ENCODE measurements around the gene RGS19. TPM values are rescaled to one million over a fixed set of nuclear protein-coding genes. Genes with fewer than 3 reads are reported as not detected.

RGS19 gene
- total RNA-seq, 4 donors from 2014 or later, result 14.8 to 18.4 (median 16.2) TPM

GRCh38 chr20:64102647-64103354 lies 23.5 kb upstream of the RGS19 start:
- Histone ChIP-seq H3K27me3 (peaks cover 70% of the 10 kb centered on the region), H3K4me1 (peaks cover 14% of the 10 kb centered on the region), H3K4me3 (peak overlapping the region; percentile 46), H3K27ac (no peak overlapping the region), H3K9me3 (no peaks in the 10 kb centered on the region), H3K36me3 (no peaks in the 10 kb centered on the region)
- no peak for TF ChIP-seq EP300 (IDR thresholded peaks at IDR 0.05)
- TF ChIP-seq POLR2AphosphoS5 (IDR thresholded peaks at IDR 0.05), result no peak
- TF ChIP-seq CTCF (IDR thresholded peaks at IDR 0.05), result no peak
- no peak for TF ChIP-seq POLR2A (IDR thresholded peaks at IDR 0.05)
- no peak for DNase-seq (ENCODE audit: low spot score in 2 of 2)
- WGBS, result 61% methylated on average over 8 of the region's 30 CpGs

DNA sequence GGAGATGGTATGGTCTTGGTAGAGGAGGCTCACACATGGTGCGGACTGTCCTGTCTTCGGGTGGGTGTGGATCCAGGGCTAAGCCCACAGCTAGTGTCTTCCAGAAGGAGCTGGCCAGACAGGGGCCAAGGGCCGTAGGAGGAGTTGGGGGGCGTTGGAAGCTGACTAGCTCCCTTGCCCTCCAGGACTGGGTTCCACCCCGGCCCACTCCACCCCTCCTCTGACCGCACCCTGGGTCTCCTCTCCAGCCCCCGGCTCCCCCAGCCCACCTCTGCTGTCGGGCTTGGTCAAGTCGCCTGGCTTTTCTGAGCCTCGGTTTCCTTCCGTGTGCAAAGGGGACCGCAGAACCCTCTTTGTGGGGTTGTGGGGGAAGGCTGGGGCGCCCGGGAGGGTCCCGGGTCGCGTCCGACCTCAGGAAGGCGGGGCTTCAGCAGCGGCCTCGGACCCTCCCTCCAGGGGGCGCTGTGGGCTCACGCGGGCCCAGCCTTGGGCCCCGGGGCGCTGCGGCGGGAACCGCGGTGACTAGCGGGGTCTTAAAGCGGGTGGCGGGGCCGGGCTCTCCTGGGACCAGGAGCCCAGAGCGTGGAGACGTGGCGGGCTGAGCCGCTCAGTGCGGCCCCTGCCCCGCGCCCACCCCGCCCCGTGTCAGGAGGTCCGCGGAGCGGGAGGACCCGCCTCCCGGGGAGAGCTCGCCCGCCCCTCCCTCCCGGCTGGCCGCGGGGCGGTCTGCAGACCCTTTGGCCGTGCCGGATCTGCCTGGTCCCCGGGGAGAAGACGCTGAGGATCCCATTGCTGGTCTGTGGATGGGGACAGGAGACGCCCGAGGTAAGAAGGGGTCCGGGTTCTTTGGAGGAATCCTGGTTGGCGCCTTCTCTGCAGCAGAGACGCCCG lies 22.7 kb upstream of the RGS19 start:
- TF ChIP-seq EP300 (IDR thresholded peaks at IDR 0.05) (no peak), CTCF (IDR thresholded peaks at IDR 0.05) (peak; percentile 6 to 76), POLR2AphosphoS5 (IDR thresholded peaks at IDR 0.05) (no peak)
- H3K27me3 ChIP-seq, result peaks cover 67% of the 10 kb centered on the region

DNA sequence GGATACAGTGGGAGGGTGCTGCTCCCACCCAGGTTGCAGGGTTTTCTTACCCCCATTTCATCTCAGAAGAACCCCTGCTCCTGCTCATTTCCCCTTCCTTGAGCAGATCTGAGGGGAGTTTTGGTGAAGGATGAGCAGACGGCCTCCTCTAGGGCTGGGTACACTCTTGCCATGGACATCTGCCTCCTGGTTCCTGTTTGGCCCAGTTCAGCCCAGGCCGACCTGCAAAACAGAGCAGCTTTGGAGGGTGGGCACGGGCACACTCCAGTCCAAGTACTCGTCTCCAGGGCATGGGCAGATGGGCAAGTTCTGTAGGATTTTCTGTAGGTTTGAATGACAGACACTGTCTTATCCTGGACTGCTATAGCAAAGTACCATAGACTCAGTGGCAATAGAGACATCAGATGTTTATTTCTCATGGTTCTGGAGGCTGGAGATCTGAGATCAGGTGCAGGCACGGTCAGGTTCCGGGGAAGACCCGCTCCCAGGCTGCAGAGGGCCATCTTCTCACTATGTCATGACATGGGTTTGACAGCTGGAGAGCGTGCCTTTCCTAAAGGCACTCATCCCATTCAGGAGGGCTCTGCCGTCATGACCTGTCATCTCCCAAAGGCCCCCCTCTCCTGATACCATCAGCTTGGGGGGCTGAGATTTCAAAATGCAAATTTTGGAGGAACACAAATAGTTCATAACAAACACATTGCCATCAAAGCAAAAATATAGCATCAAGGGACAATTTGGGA lies 21.8 kb upstream of the RGS19 start:
- TF ChIP-seq POLR2A (IDR thresholded peaks at IDR 0.05) (no peak), CTCF (IDR thresholded peaks at IDR 0.05) (no peak), POLR2AphosphoS5 (IDR thresholded peaks at IDR 0.05) (no peak), EP300 (IDR thresholded peaks at IDR 0.05) (no peak)
- Histone ChIP-seq H3K27me3 (peaks cover 58% of the 10 kb centered on the region), H3K4me1 (peaks cover 14% of the 10 kb centered on the region), H3K9me3 (no peaks in the 10 kb centered on the region), H3K4me3 (no peak overlapping the region), H3K36me3 (no peaks in the 10 kb centered on the region), H3K27ac (no peak overlapping the region)
- 85% methylated on average over 6 of the region's 9 CpGs for WGBS
- no peak for DNase-seq (ENCODE audit: low spot score in 2 of 2)

More for the DNA sequence above, 22.7 kb upstream of the RGS19 start:
- Histone ChIP-seq H3K9me3 (no peaks in the 10 kb centered on the region), H3K4me3 (peak overlapping the region; percentile 46), H3K36me3 (no peaks in the 10 kb centered on the region), H3K27ac (no peak overlapping the region), H3K4me1 (peaks cover 14% of the 10 kb centered on the region)
- WGBS, result 52% methylated on average over 7 of the region's 64 CpGs
- no peak for DNase-seq (ENCODE audit: low spot score in 2 of 2)

- no peaks in the 10 kb centered on the region for H3K9me3 ChIP-seq
- WGBS, result 68% methylated on average over 4 of the region's 4 CpGs
- peaks cover 14% of the 10 kb centered on the region for H3K4me1 ChIP-seq
- H3K27me3 ChIP-seq, result peaks cover 57% of the 10 kb centered on the region
- TF ChIP-seq EP300 (IDR thresholded peaks at IDR 0.05) (no peak), CTCF (IDR thresholded peaks at IDR 0.05) (no peak), POLR2AphosphoS5 (IDR thresholded peaks at IDR 0.05) (no peak), POLR2A (IDR thresholded peaks at IDR 0.05) (no peak)
- H3K36me3 ChIP-seq, result no peaks in the 10 kb centered on the region
- no peak overlapping the region for H3K27ac ChIP-seq
- H3K4me3 ChIP-seq, result no peak overlapping the region
- no peak for DNase-seq (ENCODE audit: low spot score in 2 of 2)
These were observed 21.2 kb upstream of the RGS19 start for GRCh38 chr20:64100566-64100888.
